Suppressor macrophage (primary cell): ENCODE results near the gene AKR1C1.
"Not testable (repeated sequence)": the region's sequence is repeated elsewhere in the genome, so short reads cannot be mapped to it uniquely, and the experiment has no call there.

ENCODE experiments used
- DNase-seq, 4 experiments: peaks; one replicate each; pipeline ENCODE4 v3.0.0-alpha.2; 2020 to 2022

AKR1C1 gene

DNA sequence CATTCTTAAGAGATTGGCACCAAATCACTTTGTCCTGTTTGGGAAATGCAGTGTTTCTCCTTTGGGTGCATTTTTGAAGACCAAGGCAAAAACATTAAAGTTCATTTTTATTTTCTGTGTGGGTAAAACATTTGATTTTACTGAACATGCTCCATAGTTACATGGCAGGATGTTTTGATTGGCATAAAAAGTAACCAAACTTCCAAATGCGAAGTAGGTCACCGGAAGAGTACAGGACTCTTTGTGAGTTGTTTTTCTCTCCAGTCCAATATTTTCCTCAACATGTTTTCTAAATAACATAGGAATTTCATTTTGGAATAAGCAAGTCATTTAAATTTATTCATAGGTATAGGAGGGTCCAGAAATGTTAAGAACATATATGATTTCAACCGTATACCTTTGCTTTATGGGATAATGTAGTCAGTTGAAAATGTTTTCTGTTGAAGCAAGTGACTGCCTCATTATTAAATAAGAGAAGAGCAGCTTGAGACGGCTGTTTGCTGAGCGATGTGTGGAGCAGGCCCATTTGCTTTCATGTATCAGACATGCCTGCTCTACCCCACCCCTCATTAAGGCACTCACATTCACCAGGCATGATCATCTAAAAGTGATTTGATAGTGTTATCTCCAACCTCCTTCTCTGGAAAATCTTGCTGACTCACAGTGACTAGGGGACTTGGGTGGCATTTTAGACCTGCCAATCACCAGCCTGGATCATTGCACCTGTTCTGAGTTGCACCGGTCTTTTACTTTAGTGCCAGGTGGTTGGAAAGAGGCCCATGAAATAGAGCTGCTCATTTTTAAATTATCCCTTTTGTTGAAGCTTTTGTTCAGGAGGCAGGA, 56.8 kb downstream of the AKR1C1 start:
- not testable (repeated sequence) for DNase-seq

DNA sequence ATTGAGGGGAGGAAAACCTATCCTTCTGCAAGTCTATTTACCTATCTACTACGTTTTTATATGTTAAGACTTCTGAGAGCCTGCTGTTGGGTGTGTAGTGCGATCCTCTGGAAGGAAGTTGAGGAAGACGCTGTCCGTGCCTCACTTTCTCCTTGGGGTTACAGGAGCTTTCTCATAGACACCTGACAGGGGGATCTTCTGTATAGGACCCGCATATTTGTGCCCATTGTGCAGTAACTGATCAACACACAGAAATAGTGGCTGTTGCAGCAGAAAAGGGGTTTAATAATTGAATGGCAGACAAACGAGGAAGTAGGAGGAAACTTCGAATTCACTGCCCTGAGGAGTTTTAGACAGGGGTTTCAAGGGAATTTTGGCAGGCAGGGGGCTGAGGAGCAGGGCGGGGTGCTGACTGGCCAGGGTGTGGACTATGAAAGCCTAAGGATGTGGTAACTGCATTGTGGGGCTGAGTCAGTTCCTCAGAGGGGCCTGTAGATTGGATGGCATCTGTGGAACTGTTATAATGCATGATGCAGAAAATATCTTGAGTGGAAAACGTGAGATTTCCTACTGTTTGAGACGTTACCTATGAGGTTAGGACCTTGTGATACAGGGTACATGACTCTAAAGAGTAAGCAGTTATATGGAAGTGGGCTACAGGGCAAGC, 58.5 kb downstream of the AKR1C1 start:
- not testable (repeated sequence) for DNase-seq

DNA sequence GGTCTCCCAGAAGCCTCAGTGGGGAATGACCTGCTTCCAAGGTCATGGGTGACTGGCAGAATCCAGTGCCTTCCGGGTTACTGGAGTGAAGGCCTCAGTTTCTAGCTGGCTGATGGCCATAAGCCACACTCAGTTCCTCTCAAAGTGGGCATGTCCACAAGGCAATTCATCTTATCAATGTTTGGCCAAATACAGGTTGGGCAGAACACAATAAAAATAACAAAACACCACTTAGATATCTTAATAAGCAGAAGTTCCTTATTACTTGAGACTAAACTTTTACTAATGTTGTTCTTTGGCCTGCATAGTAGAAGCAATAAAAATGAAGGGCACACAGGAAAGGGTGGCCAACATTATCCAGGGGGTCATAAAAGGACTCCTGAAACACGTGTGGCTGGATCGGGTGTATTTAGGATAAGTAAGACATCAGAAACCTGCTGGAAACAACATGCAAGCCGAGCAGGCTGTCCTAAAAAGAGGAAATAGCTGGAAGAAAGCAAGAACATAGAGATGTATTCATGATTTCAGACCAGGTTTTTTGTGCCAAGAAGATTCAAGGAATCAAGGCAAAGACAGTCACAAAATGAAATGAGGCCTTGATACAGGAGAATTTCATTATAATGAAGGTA, 60.1 kb downstream of the AKR1C1 start:
- peak in 3 of 4 experiments; percentile 16 to 46 (median 25) for DNase-seq

DNA sequence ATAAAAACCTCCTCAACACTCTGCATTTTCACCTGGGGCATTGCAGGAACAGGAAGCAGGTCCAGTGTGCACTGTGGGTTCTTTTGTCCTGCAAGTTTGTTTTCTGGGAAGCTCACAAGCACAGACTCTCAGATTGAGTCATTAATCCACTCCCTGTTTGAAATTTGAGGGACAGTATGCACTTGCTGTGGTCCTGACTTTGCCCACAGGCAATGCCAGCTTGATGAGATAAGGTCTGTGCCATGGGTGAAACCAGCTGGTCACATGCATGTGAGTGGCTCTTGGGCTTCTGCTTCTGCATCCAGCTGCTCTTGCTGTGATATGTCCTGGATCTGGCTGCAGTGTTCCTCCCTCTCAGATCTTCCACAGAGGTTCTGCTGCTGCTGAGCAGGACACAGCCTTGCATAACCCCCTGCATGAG, 62.3 kb downstream of the AKR1C1 start:
- peak; percentile 74 to 85 (median 84) for DNase-seq

GRCh38 chr10:5030989-5031388, 67.8 kb downstream of the AKR1C1 start:
- no peak for DNase-seq

DNA sequence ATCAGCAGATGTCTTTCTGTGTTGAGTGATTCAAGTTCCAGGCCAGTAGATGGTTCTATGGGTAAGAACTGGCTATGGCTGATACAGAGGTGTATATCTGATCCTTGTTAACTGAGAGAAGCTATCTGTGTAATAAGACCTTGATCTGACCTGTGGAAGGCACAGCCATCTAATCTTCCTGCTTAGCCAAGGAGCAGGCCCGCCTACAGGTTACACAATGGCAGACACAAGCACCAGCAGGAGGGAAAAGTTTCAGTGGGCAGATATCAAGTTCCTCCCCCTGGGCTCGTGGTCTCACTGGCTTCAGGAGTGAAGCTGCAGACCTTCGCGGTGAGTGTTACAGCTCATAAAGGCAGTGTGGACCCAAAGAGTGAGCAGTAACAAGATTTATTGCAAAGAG, 68.4 kb downstream of the AKR1C1 start:
- DNase-seq = peak in 3 of 4 experiments; percentile 21 to 51 (median 48)

DNA sequence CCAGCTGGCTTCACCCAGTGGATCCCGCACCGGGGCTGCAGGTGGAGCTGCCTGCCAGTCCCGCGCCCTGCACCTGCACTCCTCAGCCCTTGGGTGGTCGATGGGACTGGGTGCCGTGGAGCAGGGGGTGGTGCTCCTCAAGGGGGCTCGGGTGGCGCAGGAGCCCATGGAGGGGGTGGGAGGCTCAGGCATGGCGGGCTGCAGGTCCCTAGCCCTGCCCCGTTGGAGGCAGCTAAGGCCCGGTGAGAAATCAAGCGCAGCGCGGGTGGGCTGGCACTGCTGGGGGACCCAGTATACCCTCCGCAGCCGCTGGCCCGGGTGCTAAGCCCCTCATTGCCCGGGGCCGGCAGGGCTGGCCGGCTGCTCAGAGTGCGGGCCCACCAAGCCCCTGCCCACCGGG, 69.2 kb downstream of the AKR1C1 start:
- not testable (repeated sequence) for DNase-seq
